Stimulated activated naive CD8-positive, alpha-beta T cell treated with anti-CD3 and anti-CD28 coated beads, Interleukin-15, amount 100 ng/mL, for 72 hours (primary cell): ENCODE measurements around the gene SGMS2.

ENCODE experiments used
- ATAC-seq: fragments of 150-1000 bp; cut with Tn5 transposase; 2 replicates; pipeline ENCODE4 v1.10.0; 2021; ENCODE audit warnings: mild to moderate bottlenecking, moderate library complexity
- DNase-seq, 2 donors: peaks; one replicate each; pipeline ENCODE4 v3.0.0; 2021 to 2022
- H3K27ac Mint-ChIP-seq, 2 donors: one replicate each; pipeline ENCODE4 v1.8.0; 2022; ENCODE audit warnings: mild to moderate bottlenecking in 2 of 2, mixed read lengths in 2 of 2, moderate library complexity in 2 of 2
- H3K27me3 Mint-ChIP-seq: one replicate; pipeline ENCODE4 v1.8.0; 2022; ENCODE audit warnings: mixed read lengths
- H3K4me1 Mint-ChIP-seq: one replicate; pipeline ENCODE4 v1.8.0; 2022; ENCODE audit warnings: mild to moderate bottlenecking, mixed read lengths
- H3K4me3 Mint-ChIP-seq, 2 donors: one replicate each; pipeline ENCODE4 v1.8.0; 2022; ENCODE audit warnings: mild to moderate bottlenecking in 2 of 2, mixed read lengths in 2 of 2, moderate library complexity in 1 of 2
- H3K9me3 Mint-ChIP-seq, 2 donors: one replicate each; pipeline ENCODE4 v1.8.0; 2022; ENCODE audit warnings: mixed read lengths in 2 of 2

Gene SGMS2

GRCh38 chr4:107818301-107818910 is 6.3 kb upstream of the SGMS2 start:
- ATAC-seq (peak; percentile 56), DNase-seq (no peak)
- no peaks in the 10 kb centered on the region for H3K9me3 Mint-ChIP-seq
- H3K27ac Mint-ChIP-seq: no peak overlapping the region
- H3K4me3 Mint-ChIP-seq: no peak overlapping the region
- no peaks in the 10 kb centered on the region for H3K4me1 Mint-ChIP-seq
- H3K27me3 Mint-ChIP-seq: peaks cover 13% of the 10 kb centered on the region

GRCh38 chr4:107823870-107824349 is 822 bp upstream of the SGMS2 start:
- Mint-ChIP-seq H3K4me3 (peak overlapping the region in 1 of 2 donors; percentile 89), H3K4me1 (peaks cover 15% of the 10 kb centered on the region), H3K27me3 (peaks cover 64% of the 10 kb centered on the region), H3K9me3 (no peaks in the 10 kb centered on the region), H3K27ac (no peak overlapping the region)
- ATAC-seq (no peak), DNase-seq (no peak)

- peaks cover 15% of the 10 kb centered on the region for H3K4me1 Mint-ChIP-seq
- ATAC-seq: peak; percentile 56
- peak overlapping the region; percentile 76 to 83 for H3K4me3 Mint-ChIP-seq
- peak overlapping the region in 1 of 2 donors; percentile 14 for H3K27ac Mint-ChIP-seq
- peaks cover 70% of the 10 kb centered on the region for H3K27me3 Mint-ChIP-seq
- no peaks in the 10 kb centered on the region for H3K9me3 Mint-ChIP-seq
- peak; percentile 3 to 9 for DNase-seq
Observed at GRCh38 chr4:107825072-107825824, 516 bp downstream of the SGMS2 start.

GRCh38 chr4:107826421-107826980 is 1.8 kb downstream of the SGMS2 start:
- H3K9me3 Mint-ChIP-seq: no peaks in the 10 kb centered on the region
- ATAC-seq (no peak), DNase-seq (no peak)
- H3K27me3 Mint-ChIP-seq: peaks cover 74% of the 10 kb centered on the region
- H3K4me1 Mint-ChIP-seq: peaks cover 15% of the 10 kb centered on the region
- no peak overlapping the region for H3K27ac Mint-ChIP-seq
- no peak overlapping the region for H3K4me3 Mint-ChIP-seq

- H3K27ac Mint-ChIP-seq: no peak overlapping the region
- H3K4me3 Mint-ChIP-seq: no peak overlapping the region
- H3K9me3 Mint-ChIP-seq: no peaks in the 10 kb centered on the region
- peaks cover 15% of the 10 kb centered on the region for H3K4me1 Mint-ChIP-seq
- no peak for ATAC-seq
- no peak for DNase-seq
- H3K27me3 Mint-ChIP-seq: peaks cover 68% of the 10 kb centered on the region
Observed at GRCh38 chr4:107828315-107829090, 3.8 kb downstream of the SGMS2 start.

- H3K27ac Mint-ChIP-seq: no peak overlapping the region
- no peaks in the 10 kb centered on the region for H3K4me1 Mint-ChIP-seq
- no peaks in the 10 kb centered on the region for H3K9me3 Mint-ChIP-seq
- no peak for ATAC-seq
- H3K27me3 Mint-ChIP-seq: peaks cover 42% of the 10 kb centered on the region
- H3K4me3 Mint-ChIP-seq: no peak overlapping the region
- no peak for DNase-seq
Observed at GRCh38 chr4:107831140-107831539, 6.4 kb downstream of the SGMS2 start.

- DNase-seq (no peak), ATAC-seq (no peak)
- Mint-ChIP-seq H3K4me1 (no peaks in the 10 kb centered on the region), H3K4me3 (no peak overlapping the region), H3K27ac (no peak overlapping the region), H3K9me3 (no peaks in the 10 kb centered on the region), H3K27me3 (peaks cover 30% of the 10 kb centered on the region)
Observed at GRCh38 chr4:107832275-107832807, 7.6 kb downstream of the SGMS2 start.

GRCh38 chr4:107834241-107834794 is 9.6 kb downstream of the SGMS2 start:
- DNase-seq: no peak
- Mint-ChIP-seq H3K4me1 (no peaks in the 10 kb centered on the region), H3K27ac (no peak overlapping the region), H3K9me3 (no peaks in the 10 kb centered on the region), H3K4me3 (no peak overlapping the region), H3K27me3 (peaks cover 18% of the 10 kb centered on the region)
- ATAC-seq: no peak

GRCh38 chr4:107835406-107835805 is 10.7 kb downstream of the SGMS2 start:
- no peaks in the 10 kb centered on the region for H3K9me3 Mint-ChIP-seq
- H3K27ac Mint-ChIP-seq: no peak overlapping the region
- no peak for DNase-seq
- no peak for ATAC-seq
- H3K4me1 Mint-ChIP-seq: no peaks in the 10 kb centered on the region
- H3K4me3 Mint-ChIP-seq: no peak overlapping the region
- peaks cover 8% of the 10 kb centered on the region for H3K27me3 Mint-ChIP-seq

- Mint-ChIP-seq H3K9me3 (no peaks in the 10 kb centered on the region), H3K27me3 (peaks cover 6% of the 10 kb centered on the region), H3K27ac (no peak overlapping the region), H3K4me3 (no peak overlapping the region), H3K4me1 (no peaks in the 10 kb centered on the region)
- ATAC-seq (no peak), DNase-seq (no peak)
Observed at GRCh38 chr4:107837317-107837716, 12.6 kb downstream of the SGMS2 start.

GRCh38 chr4:107837776-107838618 is 13.3 kb downstream of the SGMS2 start:
- Mint-ChIP-seq H3K27ac (no peak overlapping the region), H3K4me3 (no peak overlapping the region), H3K27me3 (peaks cover 9% of the 10 kb centered on the region), H3K4me1 (no peaks in the 10 kb centered on the region), H3K9me3 (no peaks in the 10 kb centered on the region)
- ATAC-seq (no peak), DNase-seq (no peak)

- ATAC-seq: peak; percentile 54
- peaks cover 16% of the 10 kb centered on the region for H3K27me3 Mint-ChIP-seq
- H3K9me3 Mint-ChIP-seq: no peaks in the 10 kb centered on the region
- H3K4me3 Mint-ChIP-seq: no peak overlapping the region
- no peak for DNase-seq
- H3K27ac Mint-ChIP-seq: no peak overlapping the region
- no peaks in the 10 kb centered on the region for H3K4me1 Mint-ChIP-seq
Observed at GRCh38 chr4:107838861-107839565, 14.3 kb downstream of the SGMS2 start.

GRCh38 chr4:107843391-107843790 is 18.7 kb downstream of the SGMS2 start:
- no peak for ATAC-seq
- no peak overlapping the region for H3K4me3 Mint-ChIP-seq

GRCh38 chr4:107845681-107846080 is 20.9 kb downstream of the SGMS2 start:
- DNase-seq (no peak), ATAC-seq (no peak)
- Mint-ChIP-seq H3K27ac (no peak overlapping the region), H3K4me3 (no peak overlapping the region), H3K4me1 (no peaks in the 10 kb centered on the region), H3K27me3 (peaks cover 29% of the 10 kb centered on the region), H3K9me3 (no peaks in the 10 kb centered on the region)

More at GRCh38 chr4:107843391-107843790, 18.7 kb downstream of the SGMS2 start:
- Mint-ChIP-seq H3K27me3 (peaks cover 27% of the 10 kb centered on the region), H3K27ac (no peak overlapping the region), H3K9me3 (no peaks in the 10 kb centered on the region), H3K4me1 (no peaks in the 10 kb centered on the region)
- DNase-seq: no peak
